Smooth muscle cell (in vitro differentiated cells): Measurements from ENCODE around the gene RAB37. TPM values are rescaled to one million over a fixed set of nuclear protein-coding genes. Genes with fewer than 3 reads are reported as not detected.

Experiments
- DNase-seq: peaks from one replicate; lab custom pipeline; 2025; ENCODE audit not compliant: unreplicated experiment; lab: John Stamatoyannopoulos, UW
- H2AFZ ChIP-seq: fragments of 200-600 bp; sonication (generic); 2 replicates; pipeline ENCODE4 v1.6.0; 2016; ENCODE audit warnings: antibody characterized with exemption, low read depth, mild to moderate bottlenecking
- H3F3A ChIP-seq: fragments of 200-600 bp; sonication (generic); 2 replicates; pipeline ENCODE4 v1.6.0; 2017; ENCODE audit warnings: antibody characterized with exemption, low read depth
- H3K27ac ChIP-seq: fragments of 200-600 bp; sonication (generic); 2 replicates; pipeline ENCODE4 v1.5.1; 2016; ENCODE audit warnings: low read depth, mild to moderate bottlenecking
- H3K27me3 ChIP-seq: fragments of 200-600 bp; sonication (generic); 2 replicates; pipeline ENCODE4 v1.6.1; 2016; ENCODE audit warnings: low read depth, mild to moderate bottlenecking
- H3K36me3 ChIP-seq: fragments of 200-600 bp; sonication (generic); 2 replicates; pipeline ENCODE4 v1.5.1; 2016; ENCODE audit warnings: low read depth
- H3K4me1 ChIP-seq: fragments of 200-600 bp; sonication (generic); 2 replicates; pipeline ENCODE4 v1.5.1; 2016; ENCODE audit warnings: low read depth
- H3K4me2 ChIP-seq: fragments of 200-600 bp; sonication (generic); 2 replicates; pipeline ENCODE4 v1.6.0; 2016; ENCODE audit warnings: mild to moderate bottlenecking
- H3K4me3 ChIP-seq: fragments of 200-600 bp; sonication (generic); 2 replicates; pipeline ENCODE4 v1.5.1; 2016; ENCODE audit warnings: mild to moderate bottlenecking
- H3K79me2 ChIP-seq: fragments of 200-600 bp; sonication (generic); 2 replicates; pipeline ENCODE4 v1.6.0; 2016; ENCODE audit warnings: low read depth, mild to moderate bottlenecking
- H3K9ac ChIP-seq: fragments of 200-600 bp; sonication (generic); 2 replicates; pipeline ENCODE4 v1.6.0; 2016; ENCODE audit warnings: low read depth
- H3K9me3 ChIP-seq: fragments of 200-600 bp; sonication (generic); replicated peaks from 2 replicates; pipeline ENCODE4 v1.5.1; 2016; ENCODE audit warnings: low read depth
- H4K20me1 ChIP-seq: fragments of 200-600 bp; sonication (generic); 2 replicates; pipeline ENCODE4 v1.6.0; 2016; ENCODE audit warnings: low read depth
- WGBS: methylation state at CpG from one replicate; pipeline ENCODE4 v1.1.7; 2016; ENCODE audit warnings: low lambda C conversion rate; 5-methylcytosine and 5-hydroxymethylcytosine counted together
- polyA plus RNA-seq: library from polyadenylated mRNA; unstranded; fragments of >200 nt; fragmentation: Nextera tagmentation; extraction: Ambion mirVana; gene quantifications from 2 replicates; pipeline ENCODE4 v1.2.1, GENCODE V29; 2016
- total RNA-seq: library from RNA; depleted of rRNA; stranded (reverse); fragments of >200 nt; gene quantifications from 2 replicates; pipeline ENCODE4 v1.2.3, GENCODE V29; 2014
- TF ChIP-seq, protein P1 (sequence below): fragments of 200-600 bp; sonication (generic); IDR thresholded peaks from 2 replicates; pipeline ENCODE4 v1.5.1; 2017; ENCODE audit warnings: borderline replicate concordance, mild to moderate bottlenecking, antibody characterized with exemption; ENCODE audit not compliant: insufficient read depth, poor library complexity, severe bottlenecking

Gene RAB37
- total and polyA plus RNA-seq, 2 experiments from 2014 or later = 0.16 TPM; not detected in 1

DNA sequence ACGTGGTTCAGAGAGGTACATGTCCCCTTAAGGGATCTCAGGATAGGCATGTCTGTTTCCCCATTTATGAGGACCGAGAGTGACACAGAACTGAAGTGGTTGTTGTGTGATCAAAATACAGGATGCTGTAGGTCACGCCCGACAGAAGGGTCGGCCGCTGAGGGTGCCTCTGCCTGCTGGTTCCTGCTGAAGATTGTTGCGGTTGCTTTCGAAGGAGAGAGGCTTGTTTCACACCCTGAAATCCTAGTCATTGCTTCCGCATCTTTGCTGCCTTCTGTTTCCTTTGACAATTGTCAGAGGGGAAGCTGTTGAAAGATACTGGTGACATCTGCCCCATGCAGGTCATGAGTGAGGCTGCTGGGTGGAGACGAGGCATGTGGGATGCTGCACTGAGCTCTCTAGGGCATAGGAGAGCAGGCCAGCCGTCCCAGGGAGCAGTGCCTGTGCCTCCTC lies 42.9 kb downstream of the RAB37 start:
- no peak overlapping the region for H3K4me2 ChIP-seq
- WGBS = 91% methylated on average over 11 of the region's 11 CpGs
- no peaks in the 10 kb centered on the region for H3K36me3 ChIP-seq
- H3K27me3 ChIP-seq = no peaks in the 10 kb centered on the region
- peaks cover 27% of the 10 kb centered on the region for H3K79me2 ChIP-seq
- H3F3A ChIP-seq = no peaks in the 10 kb centered on the region
- no peak overlapping the region for H3K4me3 ChIP-seq
- no peak overlapping the region for H3K27ac ChIP-seq
- no peak for DNase-seq
- peaks cover 20% of the 10 kb centered on the region for H4K20me1 ChIP-seq
- H3K9ac ChIP-seq = no peak overlapping the region
- H3K4me1 ChIP-seq = peaks cover 15% of the 10 kb centered on the region
- H3K9me3 ChIP-seq = no peaks in the 10 kb centered on the region
- H2AFZ ChIP-seq = no peak overlapping the region
- TF ChIP-seq, protein P1, sequence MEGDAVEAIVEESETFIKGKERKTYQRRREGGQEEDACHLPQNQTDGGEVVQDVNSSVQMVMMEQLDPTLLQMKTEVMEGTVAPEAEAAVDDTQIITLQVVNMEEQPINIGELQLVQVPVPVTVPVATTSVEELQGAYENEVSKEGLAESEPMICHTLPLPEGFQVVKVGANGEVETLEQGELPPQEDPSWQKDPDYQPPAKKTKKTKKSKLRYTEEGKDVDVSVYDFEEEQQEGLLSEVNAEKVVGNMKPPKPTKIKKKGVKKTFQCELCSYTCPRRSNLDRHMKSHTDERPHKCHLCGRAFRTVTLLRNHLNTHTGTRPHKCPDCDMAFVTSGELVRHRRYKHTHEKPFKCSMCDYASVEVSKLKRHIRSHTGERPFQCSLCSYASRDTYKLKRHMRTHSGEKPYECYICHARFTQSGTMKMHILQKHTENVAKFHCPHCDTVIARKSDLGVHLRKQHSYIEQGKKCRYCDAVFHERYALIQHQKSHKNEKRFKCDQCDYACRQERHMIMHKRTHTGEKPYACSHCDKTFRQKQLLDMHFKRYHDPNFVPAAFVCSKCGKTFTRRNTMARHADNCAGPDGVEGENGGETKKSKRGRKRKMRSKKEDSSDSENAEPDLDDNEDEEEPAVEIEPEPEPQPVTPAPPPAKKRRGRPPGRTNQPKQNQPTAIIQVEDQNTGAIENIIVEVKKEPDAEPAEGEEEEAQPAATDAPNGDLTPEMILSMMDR = no peak

DNA sequence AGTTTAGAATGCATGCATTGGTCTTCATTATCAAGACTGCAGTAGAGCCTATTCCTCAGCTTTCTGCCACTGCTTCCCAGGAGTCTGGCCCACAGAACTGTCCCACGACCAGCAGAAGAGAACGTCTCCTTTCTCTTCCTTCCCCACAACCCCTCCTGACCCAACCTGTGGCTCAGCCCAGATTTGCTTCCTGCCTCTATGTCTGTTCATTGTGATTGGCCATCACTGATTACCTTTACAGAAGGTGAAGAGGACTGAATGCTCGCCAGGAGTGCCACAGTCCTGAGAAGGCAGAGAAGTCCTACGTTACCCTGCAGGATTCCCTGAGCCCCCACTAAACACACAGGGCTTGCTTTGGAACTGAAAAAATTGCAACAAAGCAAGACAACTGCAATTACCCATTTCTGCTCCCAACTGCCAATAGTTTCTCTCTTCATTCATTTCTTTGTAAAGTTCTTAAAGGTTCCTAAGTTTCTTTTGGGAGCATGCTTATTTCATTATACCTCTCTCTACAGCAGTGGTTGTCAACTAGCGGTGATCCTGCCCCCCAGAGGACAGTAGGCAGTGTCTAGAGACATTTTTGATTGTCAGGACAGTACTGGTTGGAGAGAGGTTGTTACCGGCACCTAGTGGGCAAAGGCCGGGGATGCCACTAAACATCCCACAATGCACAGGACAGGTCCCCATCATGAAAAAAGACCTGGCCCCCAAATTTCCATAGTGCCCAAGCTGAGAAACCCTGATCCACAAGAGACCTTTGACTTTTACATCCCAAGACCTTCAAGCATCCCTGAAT lies 43.6 kb downstream of the RAB37 start:
- WGBS = 88% methylated on average over 7 of the region's 7 CpGs
- DNase-seq = no peak
- Histone ChIP-seq H2AFZ (no peak overlapping the region), H3K27ac (no peak overlapping the region), H3K36me3 (no peaks in the 10 kb centered on the region), H3K4me2 (no peak overlapping the region), H3F3A (no peaks in the 10 kb centered on the region), H3K9ac (no peak overlapping the region), H3K4me1 (peaks cover 8% of the 10 kb centered on the region), H3K9me3 (no peaks in the 10 kb centered on the region), H3K27me3 (no peaks in the 10 kb centered on the region), H4K20me1 (peaks cover 26% of the 10 kb centered on the region), H3K4me3 (no peak overlapping the region), H3K79me2 (peaks cover 21% of the 10 kb centered on the region)
- TF ChIP-seq, protein P1 = peak; percentile 13

DNA sequence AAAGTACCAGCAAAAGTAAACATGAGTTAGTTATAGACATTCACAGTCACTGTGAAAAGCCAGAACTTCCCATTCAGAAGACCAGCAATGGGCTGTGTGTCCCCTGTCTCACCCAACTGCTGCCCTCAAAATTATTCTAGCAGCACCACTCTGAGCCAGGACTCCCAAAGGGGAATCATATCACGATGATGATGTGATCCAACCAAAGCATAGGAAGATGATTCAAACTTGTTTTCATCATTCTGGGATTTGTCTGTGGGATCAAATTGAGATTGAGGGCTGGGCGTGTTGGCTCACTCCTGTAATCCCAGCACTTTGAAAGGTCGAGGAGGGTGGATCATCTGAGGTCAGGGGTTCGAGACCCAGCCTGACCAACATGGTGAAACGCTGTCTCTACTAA lies 45.5 kb downstream of the RAB37 start:
- 91% methylated on average over 5 of the region's 5 CpGs for WGBS
- Histone ChIP-seq H3K27me3 (no peaks in the 10 kb centered on the region), H3K4me1 (no peaks in the 10 kb centered on the region), H3F3A (no peaks in the 10 kb centered on the region), H3K79me2 (peaks cover 8% of the 10 kb centered on the region), H3K36me3 (no peaks in the 10 kb centered on the region), H3K4me3 (no peak overlapping the region), H4K20me1 (peaks cover 41% of the 10 kb centered on the region), H2AFZ (no peak overlapping the region), H3K9ac (no peak overlapping the region), H3K9me3 (no peaks in the 10 kb centered on the region), H3K4me2 (no peak overlapping the region), H3K27ac (no peak overlapping the region)
- TF ChIP-seq, protein P1 = no peak
- DNase-seq = no peak
